Medulla oblongata (tissue), 1 donor: Measurements from ENCODE around the gene RABL2B.

Experiments used
- DNase-seq: peaks from one replicate; pipeline ENCODE4 v3.0.0-alpha.2; 2015; ENCODE audit errors: extremely low spot score

Gene RABL2B

GRCh38 chr22:50738649-50739227 is 44.7 kb downstream of the RABL2B start:
- no peak for DNase-seq

GRCh38 chr22:50737728-50738648 is 45.4 kb downstream of the RABL2B start, which contains the start of gene ACR:
Gene ACR, plus strand, starts transcription at chr22:50738204. Its CDS starts 32 bp downstream, at chr22:50738236.
- no peak for DNase-seq

- no peak for DNase-seq
Measured at GRCh38 chr22:50735739-50736030, 47.8 kb downstream of the RABL2B start.

- no peak for DNase-seq
Measured at GRCh38 chr22:50734986-50735738, 48.3 kb downstream of the RABL2B start.

- no peak for DNase-seq
Measured at GRCh38 chr22:50734343-50734771, 49.1 kb downstream of the RABL2B start.

- DNase-seq, result peak; percentile 83
Measured at GRCh38 chr22:50733521-50734342, 49.7 kb downstream of the RABL2B start.

GRCh38 chr22:50732681-50733080 is 50.8 kb downstream of the RABL2B start:
- DNase-seq, result no peak

- peak; percentile 62 for DNase-seq
Measured at GRCh38 chr22:50731811-50732624, 51.4 kb downstream of the RABL2B start.

- no peak for DNase-seq
Measured at GRCh38 chr22:50730941-50731661, 52.3 kb downstream of the RABL2B start.

GRCh38 chr22:50730013-50730891 is 53.2 kb downstream of the RABL2B start:
- DNase-seq, result no peak

- no peak for DNase-seq
Measured at GRCh38 chr22:50729391-50730012, 53.9 kb downstream of the RABL2B start.

GRCh38 chr22:50728523-50728931 is 54.9 kb downstream of the RABL2B start:
- no peak for DNase-seq

GRCh38 chr22:50727678-50728522 is 55.5 kb downstream of the RABL2B start:
- DNase-seq, result no peak

GRCh38 chr22:50726643-50727340 is 56.6 kb downstream of the RABL2B start:
- DNase-seq, result no peak

- DNase-seq, result no peak
Measured at GRCh38 chr22:50725597-50725996, 57.8 kb downstream of the RABL2B start.

- no peak for DNase-seq
Measured at GRCh38 chr22:50724616-50725015, 58.8 kb downstream of the RABL2B start.

GRCh38 chr22:50723991-50724390 is 59.4 kb downstream of the RABL2B start:
- DNase-seq, result no peak
